HepG2 (cell line): ENCODE results near the gene CCL19. TPM values are rescaled to one million over a fixed set of nuclear protein-coding genes. Genes with fewer than 3 reads are reported as not detected.

Source experiments
- ATAC-seq: fragments of 200-7000 bp; cut with Tn5 transposase; 3 replicates; pipeline ENCODE4 v1.9.1; 2020; ENCODE audit warnings: mild to moderate bottlenecking, moderate library complexity
- BruUV-seq: library from RNA; stranded (reverse); fragments of 400-500 nt; replicated peaks from 2 replicates; lab custom pipeline; 2021; lab: Mats Ljungman, UMichigan
- CTCF ChIA-PET: fragments of 300-600 bp; formaldehyde crosslinking; extraction: SDS; loops from one replicate; lab custom pipeline; 2021; ENCODE audit warnings: low total read pairs, inconsistent platforms, low intra/inter-chr PET ratio; lab: Yijun Ruan, JAX
- POLR2A ChIA-PET: fragments of 350-600 bp; sonication (Branson Sonifier 250); formaldehyde crosslinking; loops from one replicate; lab custom pipeline; 2020; ENCODE audit warnings: antibody characterized with exemption, inconsistent platforms; lab: Yijun Ruan, JAX
- DNase-seq: peaks from one replicate; pipeline ENCODE4 v3.0.0-alpha.2; 2015; ENCODE audit warnings: low spot score
- FAIRE-seq: peaks from 3 replicates; lab custom pipeline; 2011; peaks lifted over from hg19 to GRCh38; lab: Jason Lieb, UNC
- H2AFZ ChIP-seq: one replicate; pipeline ENCODE4 v1.6.1; 2011; ENCODE audit warnings: low read length, inconsistent platforms
- H3K27ac ChIP-seq: fragments of 300-600 bp; 3 replicates; pipeline ENCODE4 v1.8.0; 2011; ENCODE audit warnings: mixed run types, mild to moderate bottlenecking, mixed read lengths, low read length, inconsistent platforms; ENCODE audit not compliant: insufficient read depth; ENCODE audit errors: extremely low read length
- H3K27me3 ChIP-seq, 2 experiments: fragments of 200-600 bp in 1 of 2; 2 replicates in 1 of 2; 3 replicates in 1 of 2; pipeline versions ENCODE4 v1.6.0 to v1.8.0; 2011; ENCODE audit warnings: low read length in 2 of 2, mild to moderate bottlenecking in 2 of 2, moderate library complexity in 2 of 2, inconsistent platforms in 1 of 2; ENCODE audit not compliant: insufficient read depth in 2 of 2, control insufficient read depth in 1 of 2
- H3K36me3 ChIP-seq, 2 experiments: fragments of 200-600 bp in 1 of 2; replicated peaks in 1 of 2; 2 replicates in 1 of 2; 3 replicates in 1 of 2; pipeline versions ENCODE4 v1.5.1 to v1.8.0; 2011; ENCODE audit warnings: low read length in 2 of 2, inconsistent platforms in 1 of 2; ENCODE audit not compliant: insufficient read depth in 2 of 2, control insufficient read depth in 1 of 2
- H3K4me1 ChIP-seq: 2 replicates; pipeline ENCODE4 v1.5.1; 2012; ENCODE audit warnings: low read length, inconsistent platforms; ENCODE audit not compliant: insufficient read depth
- H3K4me2 ChIP-seq: 2 replicates; pipeline ENCODE4 v1.6.0; 2011; ENCODE audit warnings: low read depth, low read length, inconsistent platforms
- H3K4me3 ChIP-seq, 3 experiments: fragments of 200-600 bp in 1 of 3; sonication (generic), shearing (Covaris generic) in 1 of 3; replicated peaks in 1 of 3; 2 replicates each; pipeline ENCODE4 v1.5.1; 2011 to 2016; ENCODE audit warnings: low read length in 3 of 3, inconsistent platforms in 2 of 3, low read depth in 2 of 3, mild to moderate bottlenecking in 2 of 3, control low read depth in 1 of 3, mixed read lengths in 1 of 3; ENCODE audit not compliant: insufficient read depth in 1 of 3
- H3K79me2 ChIP-seq: one replicate; pipeline ENCODE4 v1.6.1; 2011; ENCODE audit warnings: low read length, inconsistent platforms; ENCODE audit not compliant: insufficient read depth
- H3K9ac ChIP-seq: 2 replicates; pipeline ENCODE4 v1.6.0; 2011; ENCODE audit warnings: mild to moderate bottlenecking, low read depth, low read length, inconsistent platforms; ENCODE audit not compliant: insufficient read depth
- H3K9me3 ChIP-seq: 2 replicates; pipeline ENCODE4 v1.5.1; 2012; ENCODE audit warnings: mild to moderate bottlenecking, low read length
- H4K20me1 ChIP-seq: 2 replicates; pipeline ENCODE4 v1.6.0; 2011; ENCODE audit warnings: inconsistent platforms, mild to moderate bottlenecking, low read length, moderate library complexity; ENCODE audit not compliant: insufficient read depth
- AHR ChIP-seq: IDR thresholded peaks from 2 replicates; pipeline ENCODE4 v1.6.1; 2018; ENCODE audit warnings: missing genetic modification reagents, missing compliant biosample characterization
- BCL3 ChIP-seq: sonication (generic); formaldehyde crosslinking; IDR thresholded peaks from 2 replicates; pipeline ENCODE4 v1.5.1; 2020; ENCODE audit warnings: mild to moderate bottlenecking, missing genetic modification reagents, moderate library complexity
- DR1 ChIP-seq: sonication (generic); formaldehyde crosslinking; IDR thresholded peaks from 2 replicates; pipeline ENCODE4 v1.8.0; 2021; ENCODE audit warnings: mild to moderate bottlenecking, missing genetic modification reagents, inconsistent platforms
- FOXA3 ChIP-seq: IDR thresholded peaks from 2 replicates; pipeline ENCODE4 v1.6.1; 2016; ENCODE audit warnings: missing genetic modification reagents, missing compliant biosample characterization
- NFE2 ChIP-seq: sonication (generic); formaldehyde crosslinking; IDR thresholded peaks from 2 replicates; pipeline ENCODE4 v1.4.0; 2020; ENCODE audit warnings: missing genetic modification reagents
- PREB ChIP-seq: sonication (generic); formaldehyde crosslinking; IDR thresholded peaks from 2 replicates; pipeline ENCODE4 v1.4.0; 2020; ENCODE audit warnings: missing genetic modification reagents
- STAT5B ChIP-seq: sonication (generic); formaldehyde crosslinking; IDR thresholded peaks from 2 replicates; pipeline ENCODE4 v1.4.0; 2020; ENCODE audit warnings: missing genetic modification reagents
- THRA ChIP-seq: sonication (generic); formaldehyde crosslinking; IDR thresholded peaks from 2 replicates; pipeline ENCODE4 v1.4.0; 2020; ENCODE audit warnings: missing genetic modification reagents, borderline replicate concordance
- TRIM24 ChIP-seq: sonication (generic); formaldehyde crosslinking; IDR thresholded peaks from 2 replicates; pipeline ENCODE4 v1.8.0; 2022; ENCODE audit warnings: mild to moderate bottlenecking, missing genetic modification reagents
- ZBTB34 ChIP-seq: sonication (generic); formaldehyde crosslinking; IDR thresholded peaks from 2 replicates; pipeline ENCODE4 v1.8.0; 2022; ENCODE audit warnings: mild to moderate bottlenecking, missing genetic modification reagents
- ZNF260 ChIP-seq: sonication (generic); formaldehyde crosslinking; IDR thresholded peaks from 2 replicates; pipeline ENCODE4 v1.4.0; 2020; ENCODE audit warnings: missing genetic modification reagents, low read depth, mild to moderate bottlenecking, borderline replicate concordance
- ZNF264 ChIP-seq: sonication (generic); formaldehyde crosslinking; IDR thresholded peaks from 2 replicates; pipeline ENCODE4 v1.4.0; 2020; ENCODE audit warnings: missing genetic modification reagents
- ZNF280B ChIP-seq: sonication (generic); formaldehyde crosslinking; IDR thresholded peaks from 2 replicates; pipeline ENCODE4 v1.5.0; 2020; ENCODE audit warnings: missing genetic modification reagents, mild to moderate bottlenecking, borderline replicate concordance
- ZNF354B ChIP-seq: sonication (generic); formaldehyde crosslinking; IDR thresholded peaks from 2 replicates; pipeline ENCODE4 v1.8.0; 2022; ENCODE audit warnings: mild to moderate bottlenecking, missing genetic modification reagents
- ZNF547 ChIP-seq: sonication (generic); formaldehyde crosslinking; IDR thresholded peaks from 2 replicates; pipeline ENCODE4 v1.5.1; 2020; ENCODE audit warnings: mild to moderate bottlenecking, missing genetic modification reagents
- ZNF83 ChIP-seq: sonication (generic); formaldehyde crosslinking; IDR thresholded peaks from 2 replicates; pipeline ENCODE4 v1.4.0; 2020; ENCODE audit warnings: missing genetic modification reagents, mild to moderate bottlenecking, borderline replicate concordance
- WGBS: methylation state at CpG from one replicate; pipeline ENCODE4 v1.1.6; 2017; ENCODE audit warnings: low lambda C conversion rate; 5-methylcytosine and 5-hydroxymethylcytosine counted together
- in situ Hi-C: cut with HindIII; loops from 2 replicates; pipeline ENCODE4 v1.10.0; 2017; ENCODE audit warnings: low pct_unique_long_range_greater_than_20kb; ENCODE audit not compliant: extremely low pct_ligation_motif_present
- intact Hi-C: fragments of 100-400 bp; cut with micrococcal nuclease; formaldehyde crosslinking; loops from one replicate; pipeline ENCODE4 v1.10.0; 2022; ENCODE audit not compliant: unreplicated experiment
- polyA plus RNA-seq, 8 experiments: library from polyadenylated mRNA; depleted of rRNA in 3 of 8; stranded (reverse) in 7 of 8; unstranded in 1 of 8; fragments of >200 nt; fragmentation: Illumina TruSeq in 4 of 8; extraction: Trizol in 4 of 8; gene quantifications; 2 replicates each; pipeline versions ENCODE4 v1.2.1 to v1.2.3, GENCODE V29; 2011 to 2016; ENCODE audit warnings: low read depth in 4 of 8, missing spikeins in 1 of 8, mixed read lengths in 1 of 8; ENCODE audit not compliant: insufficient read depth in 1 of 8
- total RNA-seq, 5 experiments: library from RNA; depleted of rRNA; stranded (reverse); fragments of >200 nt; fragmentation: Illumina TruSeq; extraction: Trizol; gene quantifications; 2 replicates each; pipeline ENCODE4 v1.2.3, GENCODE V29; 2016; ENCODE audit warnings: low read depth in 1 of 5

CCL19 gene
- total and polyA plus RNA-seq, 2 of the 13 experiments (the other 11 are each of a cell fraction or from before 2014, with no cell fraction given) = not detected

- no peak for TF ChIP-seq AHR (CRISPR knock-in tag)
- TF ChIP-seq ZNF264 (CRISPR knock-in tag) = no peak
- no peak for TF ChIP-seq PREB (CRISPR knock-in tag)
- TF ChIP-seq NFE2 (CRISPR knock-in tag) = no peak
- TF ChIP-seq, all 625 proteins: peak for 0
Measured at GRCh38 chr9:34709196-34709978, 18.3 kb upstream of the CCL19 start (continued).

- 25% methylated on average over 2 of the region's 2 CpGs for WGBS
- FAIRE-seq (no peak), DNase-seq (no peak), ATAC-seq (no peak)
- no peak overlapping the region for H3K9ac ChIP-seq
- intact Hi-C loops (no loop called here), in situ Hi-C loops (no loop called here)
- POLR2A ChIA-PET = no interaction called here
- no peak overlapping the region for H3K4me3 ChIP-seq
- no peaks in the 10 kb centered on the region for H3K36me3 ChIP-seq
- CTCF ChIA-PET = no interaction called here
- peaks cover 0 to 1% of the 10 kb centered on the region in 2 experiments; a peak in 1 of 5 replicates for H3K27me3 ChIP-seq
- no peaks in the 10 kb centered on the region for H3K9me3 ChIP-seq
- 0 out of 2 replicates have a peak, but pooled peaks cover 5% of the 10 kb centered on the region for H3K4me1 ChIP-seq
- H2AFZ ChIP-seq = no peak overlapping the region
- no peak overlapping the region for H3K4me2 ChIP-seq
- BruUV-seq = no TSS peak
- no peak overlapping the region for H3K27ac ChIP-seq
- H4K20me1 ChIP-seq = no peaks in the 10 kb centered on the region
- H3K79me2 ChIP-seq = no peaks in the 10 kb centered on the region
- TF ChIP-seq STAT5B (CRISPR knock-in tag) (no peak), ZNF354B (no peak), FOXA3 (CRISPR knock-in tag) (no peak), DR1 (CRISPR knock-in tag) (no peak), ZNF547 (CRISPR knock-in tag) (no peak), ZNF83 (CRISPR knock-in tag) (no peak), ZNF260 (no peak), ZNF280B (CRISPR knock-in tag) (no peak), THRA (CRISPR knock-in tag) (no peak), BCL3 (CRISPR knock-in tag) (no peak), TRIM24 (CRISPR knock-in tag) (no peak), ZBTB34 (CRISPR knock-in tag) (no peak)
Measured at GRCh38 chr9:34707130-34707529, 16.1 kb upstream of the CCL19 start.
